Heart right ventricle (tissue), 16 donors: Measurements from ENCODE around the gene IL17REL. TPM values are rescaled to one million over a fixed set of nuclear protein-coding genes. Genes with fewer than 3 reads are reported as not detected.

Source experiments
- ATAC-seq, 8 donors: fragments of 200-7000 bp; cut with Tn5 transposase; one replicate each; pipeline ENCODE4 v1.9.1; 2020; ENCODE audit warnings: mild to moderate bottlenecking in 8 of 8, moderate library complexity in 8 of 8, moderate number of reproducible peaks in 1 of 8
- DNase-seq, 2 donors: peaks; one replicate each; pipeline ENCODE4 v3.0.0-alpha.2; 2020
- H3K27ac ChIP-seq, 10 donors: fragments of 200-600 bp; sonication (generic) in 2 of 10; one replicate each; pipeline versions ENCODE4 v1.5.0 to v1.8.0; 2020 to 2022; ENCODE audit warnings: mild to moderate bottlenecking in 3 of 10
- H3K27me3 ChIP-seq, 7 donors: fragments of 200-600 bp; one replicate each; pipeline ENCODE4 v1.8.0; 2021 to 2022; ENCODE audit warnings: mild to moderate bottlenecking in 2 of 7
- H3K36me3 ChIP-seq, 9 donors: fragments of 200-600 bp; sonication (generic) in 1 of 9; one replicate each; pipeline versions ENCODE4 v1.5.0 to v1.8.0; 2020 to 2022; ENCODE audit warnings: mild to moderate bottlenecking in 2 of 9
- H3K4me1 ChIP-seq, 9 donors: fragments of 200-600 bp; sonication (generic) in 1 of 9; one replicate each; pipeline versions ENCODE4 v1.5.0 to v1.8.0; 2020 to 2022; ENCODE audit warnings: mild to moderate bottlenecking in 4 of 9
- H3K4me3 ChIP-seq, 10 donors: fragments of 200-600 bp; sonication (generic) in 2 of 10; one replicate each; pipeline versions ENCODE4 v1.5.0 to v1.8.0; 2020 to 2022; ENCODE audit warnings: mild to moderate bottlenecking in 7 of 10, moderate library complexity in 2 of 10
- H3K9me3 ChIP-seq, 11 donors: fragments of 200-600 bp in 10 of 11; sonication (generic) in 2 of 11; one replicate each; pipeline versions ENCODE4 v1.5.0 to v1.8.0; 2013 to 2022; ENCODE audit warnings: mild to moderate bottlenecking in 2 of 11, control low read depth in 1 of 11, moderate library complexity in 1 of 11
- CTCF ChIP-seq, 9 donors: fragments of 200-600 bp; sonication (generic) in 2 of 9; IDR thresholded peaks; one replicate each; pipeline versions ENCODE4 v1.5.0 to v1.8.0; 2021 to 2022; ENCODE audit warnings: antibody characterized with exemption in 9 of 9, mild to moderate bottlenecking in 5 of 9, moderate library complexity in 1 of 9
- WGBS, 2 donors: extraction: QIAGEN DNeasy Blood & Tissue Kit; methylation state at CpG; one replicate each; pipeline ENCODE4 v1.1.7; 2013; ENCODE audit warnings: inconsistent platforms in 1 of 2; 5-methylcytosine and 5-hydroxymethylcytosine counted together
- intact Hi-C, 10 donors: fragments of 100-400 bp; cut with DNase I; formaldehyde crosslinking; loops; one replicate each; pipeline versions ENCODE4 v1.11.1 to v1.14.2; 2022
- polyA plus RNA-seq, 2 donors: library from polyadenylated mRNA; stranded (reverse); fragments of 200-250 nt; gene quantifications; one replicate each; pipeline ENCODE4 v1.2.3, GENCODE V29; 2013
- total RNA-seq, 10 donors: library from RNA; stranded (reverse); fragmentation: NEBNext Ultra II Directional in 3 of 10; extraction: Animal tissue kit (Norgen Biotek cat#: 25700) in 3 of 10; gene quantifications; one replicate each; pipeline versions ENCODE4 v1.2.1 to v1.2.4, GENCODE V29; 2021 to 2023
- donor health status: Arrhythmogenic right ventricular cardiomyopathy.
- donor health status: ischemic (EF 13 %, LVEDD 7.1; RV severe dilation, severe dysfunction).
- donor health status: healthy with polysubstance abuse.
- donor health status: DM: no; HTN: yes; CAD: no.
- donor health status: DM: no; HTN: no; CAD: no.
- donor health status: ischemic (EF 25% LVEDD 6.9; RV normal size, moderate dysfunction).
- donor health status: ischemic (EF 25% LVEDD 5.7; RV mildly dilated, moderate dysfunction).
- donor health status: healthy.
- donor health status: DM: yes; HTN: yes; CAD: no.
- donor health status: Ischemic cardiomyopathy.
- donor health status: ischemic (EF 35%, LVEDD 5.7; RV mildly dilated, moderate dysfunction).
- donor health status: nonischemic (EF 11% LVEDD 7.7; RV severe dilation, severe dysfunction).
- donor health status: DM: yes; HTN: yes; CAD: no.
- donor health status: PGD.
- donor health status: ischemic (EF 29% LVEDD 5.4; RV normal size, mild dysfunction).
- donor health status: nonischemic (EF 23%, LVEDD 6.1; RV moderate dilation, normal function).

Gene IL17REL
- total and polyA plus RNA-seq, 12 donors: 0.11 TPM; not detected in 11

DNA sequence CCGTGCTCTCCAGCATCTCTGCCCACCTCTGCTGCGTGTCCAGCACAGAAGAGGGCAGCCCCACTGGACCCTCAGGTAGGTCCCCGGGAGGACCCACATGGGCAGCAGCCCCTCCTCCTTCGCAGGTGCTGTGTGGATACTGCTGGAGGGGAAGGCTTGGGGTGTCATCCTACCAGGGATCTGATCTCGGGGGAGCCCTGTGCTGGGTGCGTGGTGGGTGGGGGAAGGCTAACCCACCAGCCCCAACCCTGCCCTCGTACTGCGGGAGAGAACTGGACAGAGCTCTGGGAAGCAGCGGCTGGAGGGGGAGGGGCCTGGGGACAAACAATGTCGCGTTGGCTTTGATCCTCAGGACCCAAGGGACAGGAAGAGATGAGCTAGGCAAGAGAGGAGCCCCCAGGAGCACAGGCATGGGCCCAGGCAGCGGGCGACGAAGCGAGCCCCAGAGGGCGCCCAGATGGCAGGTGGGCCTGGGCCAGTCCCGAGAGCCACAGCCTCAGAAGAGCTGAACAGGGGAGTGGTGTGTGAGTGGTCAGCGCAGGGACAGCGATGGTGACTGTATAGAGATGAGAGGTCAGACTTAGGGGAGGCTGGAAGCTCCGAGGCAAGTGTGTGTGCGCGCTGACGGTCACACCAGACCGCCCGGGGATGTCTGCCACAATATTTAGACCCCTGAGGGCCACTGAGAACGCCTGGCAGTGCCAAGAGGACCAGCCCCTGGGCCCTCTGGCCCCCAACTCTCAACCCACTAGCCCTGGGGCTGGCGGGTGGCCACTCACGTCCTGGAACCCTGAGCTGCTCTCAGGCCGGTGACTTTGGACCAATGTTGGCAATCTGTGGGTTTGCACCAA lies 53.4 kb downstream of the IL17REL start:
- 66 to 70% methylated on average over 29 of the region's 29 CpGs for WGBS, 2 donors
- TF ChIP-seq CTCF (IDR thresholded peaks at IDR 0.05): no peak
- DNase-seq (peak; percentile 26 to 32), ATAC-seq (no peak)
- Histone ChIP-seq H3K27me3 (no peaks in the 10 kb centered on the region), H3K36me3 (peaks cover 0 to 28% (median 17%) of the 10 kb centered on the region in 9 donors), H3K9me3 (no peaks in the 10 kb centered on the region), H3K27ac (peak overlapping the region in 9 of 10 donors; percentile 85 to 99 (median 98)), H3K4me3 (peak overlapping the region; percentile 30 to 97 (median 88)), H3K4me1 (peaks cover 39 to 61% (median 51%) of the 10 kb centered on the region in 9 donors)
- intact Hi-C loops: no loop called here

GRCh38 chr22:49958366-49958921 lies 54.1 kb downstream of the IL17REL start:
- peak in 1 of 2 donors; percentile 8 for DNase-seq

GRCh38 chr22:49957826-49958365 lies 54.7 kb downstream of the IL17REL start:
- DNase-seq (peak in 1 of 2 donors; percentile 9), ATAC-seq (no peak)
- Histone ChIP-seq H3K4me3 (no peak overlapping the region), H3K4me1 (peaks cover 37 to 61% (median 51%) of the 10 kb centered on the region in 9 donors), H3K36me3 (peaks cover 0 to 15% (median 5%) of the 10 kb centered on the region in 9 donors), H3K27ac (no peak overlapping the region), H3K27me3 (no peaks in the 10 kb centered on the region), H3K9me3 (no peaks in the 10 kb centered on the region)
- intact Hi-C loops: no loop called here
- 83 to 90% methylated on average over 12 of the region's 12 CpGs for WGBS, 2 donors
- TF ChIP-seq CTCF (IDR thresholded peaks at IDR 0.05): no peak

More at GRCh38 chr22:49958366-49958921, 54.1 kb downstream of the IL17REL start:
- peak overlapping the region in 1 of 10 donors; percentile 98 for H3K27ac ChIP-seq
- H3K36me3 ChIP-seq: peaks cover 0 to 21% (median 10%) of the 10 kb centered on the region in 9 donors
- no peaks in the 10 kb centered on the region for H3K27me3 ChIP-seq
- H3K9me3 ChIP-seq: no peaks in the 10 kb centered on the region
- H3K4me1 ChIP-seq: peaks cover 39 to 61% (median 51%) of the 10 kb centered on the region in 9 donors
- intact Hi-C loops: no loop called here
- H3K4me3 ChIP-seq: no peak overlapping the region
- TF ChIP-seq CTCF (IDR thresholded peaks at IDR 0.05): no peak
- no peak for ATAC-seq
- WGBS, 2 donors: 88 to 90% methylated on average over 16 of the region's 16 CpGs
